K562 (cell line): ENCODE measurements around the gene GTPBP2. TPM values are rescaled to one million over a fixed set of nuclear protein-coding genes. Genes with fewer than 3 reads are reported as not detected.

Source experiments
- AFF1 ChIP-seq, 2 experiments: fragments of 450-650 bp; IDR thresholded peaks; 2 replicates each; pipeline ENCODE4 v1.6.1; 2018; ENCODE audit warnings: mild to moderate bottlenecking in 2 of 2, low read depth in 1 of 2; ENCODE audit not compliant: partially characterized antibody in 2 of 2
- CXXC5 ChIP-seq: fragments of 250-450 bp; sonication (Bioruptor Pico); IDR thresholded peaks from 2 replicates; pipeline ENCODE4 v1.8.0; 2022; ENCODE audit warnings: inconsistent platforms, mild to moderate bottlenecking, moderate library complexity
- EGR1 ChIP-seq: fragments of 450-650 bp; conservative IDR thresholded peaks from 2 replicates; pipeline ENCODE4 v1.6.1; 2017; ENCODE audit warnings: mild to moderate bottlenecking
- EHMT2 ChIP-seq: fragments of 450-650 bp; IDR thresholded peaks from 2 replicates; pipeline ENCODE4 v1.6.1; 2018; ENCODE audit warnings: antibody characterized with exemption
- EP300 ChIP-seq: IDR thresholded peaks from 2 replicates; pipeline ENCODE4 v1.6.1; 2012; ENCODE audit warnings: low read length, improper control_type of control experiment
- PCBP1 ChIP-seq: fragments of 200-400 bp; formaldehyde crosslinking; IDR thresholded peaks from 2 replicates; pipeline ENCODE4 v1.6.1; 2018; ENCODE audit warnings: mild to moderate bottlenecking, low read depth, low read length; ENCODE audit not compliant: poor library complexity, severe bottlenecking
- PRMT5 ChIP-seq: sonication (generic); formaldehyde crosslinking; IDR thresholded peaks from 2 replicates; pipeline ENCODE4 v1.5.0; 2020; ENCODE audit warnings: missing genetic modification reagents
- PTTG1 ChIP-seq: fragments of 450-650 bp; IDR thresholded peaks from 2 replicates; pipeline ENCODE4 v1.6.1; 2016; ENCODE audit warnings: low read depth, mild to moderate bottlenecking, missing genetic modification characterization, missing compliant biosample characterization
- SAP30 ChIP-seq: fragments of 200-600 bp; sonication (generic); IDR thresholded peaks from 2 replicates; pipeline ENCODE4 v1.6.1; 2012; ENCODE audit warnings: borderline replicate concordance, low read depth, mild to moderate bottlenecking, moderate library complexity, low read length, control low read depth, inconsistent platforms; ENCODE audit not compliant: insufficient read depth, poor library complexity, severe bottlenecking
- SREBF1 ChIP-seq: fragments of 150-350 bp; IDR thresholded peaks from 2 replicates; pipeline ENCODE4 v1.6.1; 2014; ENCODE audit warnings: antibody characterized with exemption, low read depth, low read length, borderline replicate concordance
- TCF3 ChIP-seq: sonication (generic); formaldehyde crosslinking; IDR thresholded peaks from 2 replicates; pipeline ENCODE4 v1.4.0; 2020; ENCODE audit warnings: mild to moderate bottlenecking, missing genetic modification reagents
- ZBTB40 ChIP-seq, 2 experiments: fragments of 450-650 bp in 1 of 2; sonication (generic) in 1 of 2; formaldehyde crosslinking in 1 of 2; IDR thresholded peaks; 2 replicates each; pipeline versions ENCODE4 v1.7.1 to v1.9.0; 2016 to 2022; ENCODE audit warnings: inconsistent platforms in 1 of 2, mild to moderate bottlenecking in 1 of 2, missing genetic modification reagents in 1 of 2
- ZNF232 ChIP-seq: sonication (generic); formaldehyde crosslinking; IDR thresholded peaks from 2 replicates; pipeline ENCODE4 v1.8.0; 2022; ENCODE audit warnings: mild to moderate bottlenecking, missing genetic modification reagents
- ZNF695 ChIP-seq: fragments of 450-650 bp; formaldehyde crosslinking; IDR thresholded peaks from 2 replicates; pipeline ENCODE4 v1.4.0; 2020; ENCODE audit warnings: mild to moderate bottlenecking, moderate library complexity
- polyA plus RNA-seq, 8 experiments: library from polyadenylated mRNA; depleted of rRNA in 4 of 8; stranded (reverse) in 5 of 8; unstranded in 3 of 8; fragments of >200 nt; fragmentation: Nextera tagmentation in 2 of 8; fragmentation: Illumina TruSeq in 1 of 8; extraction: Ambion mirVana in 2 of 8; extraction: Trizol in 1 of 8; gene quantifications; 2 replicates each; pipeline versions ENCODE4 v1.2.1 to v1.2.3, GENCODE V29; 2011 to 2014; ENCODE audit warnings: inconsistent platforms in 1 of 8, missing spikeins in 1 of 8
- total RNA-seq, 7 experiments: library from RNA; depleted of rRNA in 6 of 7; stranded (reverse); fragments of >200 nt in 6 of 7; fragmentation: Illumina TruSeq in 2 of 7; extraction: Trizol in 2 of 7; gene quantifications; 2 replicates each; pipeline versions ENCODE4 v1.2.1 to v1.2.3, GENCODE V29; 2011 to 2021; ENCODE audit warnings: low replicate concordance in 1 of 7

The GTPBP2 gene
- total and polyA plus RNA-seq, 9 of the 15 experiments (the other 6 are each of a cell fraction or from before 2014, with no cell fraction given): 48.4 to 196 (median 111) TPM

- 0 out of 2 replicates have a peak, but pooled peaks have one; percentile 20 for TF ChIP-seq ZBTB40 (IDR thresholded peaks at IDR 0.05)
- TF ChIP-seq ZBTB40 (CRISPR knock-in tag; IDR thresholded peaks at IDR 0.05): no peak
- no peak for TF ChIP-seq PTTG1 (tag)
- TF ChIP-seq CXXC5 (CRISPR knock-in tag): peak; percentile 90
- TF ChIP-seq AFF1 (IDR thresholded peaks at IDR 0.05; ENCODE audit: low read depth in 1 of 2, partially characterized antibody in 2 of 2): peak in 1 of 2 experiments; percentile 74
- peak; percentile 70 for TF ChIP-seq EP300
- TF ChIP-seq EHMT2: no peak
- TF ChIP-seq SAP30: peak; percentile 92
- no peak; the same call in 1 of the 2 replicates for TF ChIP-seq ZNF232
- peak; percentile 36 for TF ChIP-seq TCF3
- no peak for TF ChIP-seq SREBF1
- peak; percentile 92 for TF ChIP-seq EGR1
- peak; percentile 60; the same call in 1 of the 2 replicates for TF ChIP-seq PRMT5 (CRISPR knock-in tag)
- peak; percentile 50 for TF ChIP-seq PCBP1
- TF ChIP-seq ZNF695 (CRISPR knock-in tag): no peak
Measured at GRCh38 chr6:43575772-43576551, 53.1 kb downstream of the GTPBP2 start, which contains the start of the genes POLH and XPO5 (continued).
